ENCODE data around the gene CCT3. TPM values are rescaled to one million over a fixed set of nuclear protein-coding genes. Genes with fewer than 3 reads are reported as not detected.

The CCT3 gene
- total RNA-seq, 1 experiment from 2014 or later, result 619 TPM

DNA sequence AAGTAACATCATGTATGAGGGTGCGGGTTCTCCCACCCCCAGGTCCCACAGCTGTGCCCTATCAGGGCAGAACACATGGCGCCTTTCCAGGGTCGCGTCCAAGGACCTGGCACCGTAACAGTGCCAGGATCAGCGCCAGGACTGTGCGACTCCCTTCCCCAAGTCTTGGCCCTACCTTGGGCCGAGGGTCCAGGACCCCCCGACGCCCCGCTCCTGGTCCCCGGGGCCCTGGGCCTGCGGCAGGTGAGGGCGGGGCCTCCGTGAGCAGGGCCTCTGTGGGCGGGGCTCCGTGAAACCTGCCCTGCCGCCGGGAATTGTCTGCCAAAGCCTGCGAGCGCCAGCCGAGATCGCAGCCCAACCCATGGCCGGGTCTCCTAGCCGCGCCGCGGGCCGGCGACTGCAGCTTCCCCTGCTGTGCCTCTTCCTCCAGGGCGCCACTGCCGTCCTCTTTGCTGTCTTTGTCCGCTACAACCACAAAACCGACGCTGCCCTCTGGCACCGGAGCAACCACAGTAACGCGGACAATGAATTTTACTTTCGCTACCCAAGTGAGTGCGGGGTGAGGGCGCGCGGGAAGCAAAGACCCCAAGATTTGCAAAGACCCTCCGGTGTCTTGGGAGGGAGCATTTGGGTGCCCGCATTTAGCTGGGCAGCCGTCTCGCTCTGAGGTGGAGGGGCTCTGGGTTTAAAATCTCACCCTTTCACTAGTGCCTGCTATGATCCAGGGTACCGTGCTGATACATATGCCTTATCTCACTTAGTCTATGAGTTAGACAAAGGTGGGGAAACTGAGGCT, 31.0 kb upstream of the CCT3 start, which contains the start of gene RHBG:
Gene RHBG (plus strand): TSS at position 323 of the 796 bp plus-strand sequence. CDS start 39 bp downstream, at position 362.
- ChIA-PET RAD21 (ENCODE audit: low non-redundant PET in 1 of 2, low total read pairs in 2 of 2, uncharacterized antibody in 2 of 2, unreplicated experiment in 2 of 2) (no interaction called here), CTCF (no interaction called here), POLR2A (no interaction called here)
- Histone ChIP-seq H2AFZ (ENCODE audit: low read depth, low read length, poor library complexity, severe bottlenecking) (peak within 1 kb of the TSS; percentile 77), H3K36me3 (ENCODE audit: control insufficient read depth in 1 of 2, insufficient read depth in 2 of 2, low read length in 2 of 2) (no peaks in the 10 kb centered on the region), H3K4me2 (ENCODE audit: low read length) (peak within 1 kb of the TSS; percentile 83), H3K4me1 (ENCODE audit: control insufficient read depth in 1 of 2, insufficient read depth in 2 of 2, low read length in 2 of 2) (peaks cover 17 to 28% of the 10 kb centered on the region in 2 experiments), H3K27ac (ENCODE audit: low read depth, low read length) (peak within 1 kb of the TSS; percentile 57), H3K9me3 (ENCODE audit: control insufficient read depth in 1 of 2, insufficient read depth in 1 of 2, low read depth in 1 of 2, low read length in 2 of 2) (no peaks in the 10 kb centered on the region), H4K20me1 (ENCODE audit: insufficient read depth) (no peaks in the 10 kb centered on the region), H3K9me2 (ENCODE audit: insufficient read depth) (no peaks in the 10 kb centered on the region), H3K9ac (ENCODE audit: low read length) (peak within 1 kb of the TSS; percentile 74), H3K4me3 (replicated peaks in 1 of 2; ENCODE audit: low read depth in 1 of 2, low read length in 2 of 2) (peak within 1 kb of the TSS; percentile 64 to 66), H3K79me2 (ENCODE audit: insufficient read depth, low read length) (no peaks in the 10 kb centered on the region), H3K27me3 (ENCODE audit: insufficient read depth, low read length) (no peaks in the 10 kb centered on the region)
- peak; percentile 93 for ATAC-seq
- intact Hi-C loops (cut with micrococcal nuclease), result no loop called here
- TF ChIP-seq ZFX (IDR thresholded peaks at IDR 0.05) (peak; percentile 56), POLR2AphosphoS5 (IDR thresholded peaks at IDR 0.05; ENCODE audit: low read depth, low read length) (peak; percentile 91), RAD21 (IDR thresholded peaks at IDR 0.05; ENCODE audit: low read depth) (no peak), JUND (IDR thresholded peaks at IDR 0.05) (no peak), CBX3 (IDR thresholded peaks at IDR 0.05; ENCODE audit: low read depth) (no peak), EZH2phosphoT487 (IDR thresholded peaks at IDR 0.05; ENCODE audit: borderline replicate concordance) (no peak), SRF (IDR thresholded peaks at IDR 0.05; ENCODE audit: low read depth) (no peak), ZNF274 (IDR thresholded peaks at IDR 0.05; ENCODE audit: low read depth, low read length) (no peak), SP1 (IDR thresholded peaks at IDR 0.05; ENCODE audit: low read depth) (no peak), TCF7L2 (IDR thresholded peaks at IDR 0.05; ENCODE audit: borderline replicate concordance, extremely low read depth, insufficient read depth, insufficient read length) (no peak), SIN3A (IDR thresholded peaks at IDR 0.05; ENCODE audit: low read depth) (peak; percentile 38; the same call in 1 of the 2 replicates), CEBPB (IDR thresholded peaks at IDR 0.05; ENCODE audit: low read depth) (no peak), EGR1 (IDR thresholded peaks at IDR 0.05; ENCODE audit: low read depth) (no peak), YY1 (IDR thresholded peaks at IDR 0.05; ENCODE audit: extremely low read depth, insufficient replicate concordance, low read depth, low read length) (peak; percentile 67)
- TF ChIP-seq, protein P1, sequence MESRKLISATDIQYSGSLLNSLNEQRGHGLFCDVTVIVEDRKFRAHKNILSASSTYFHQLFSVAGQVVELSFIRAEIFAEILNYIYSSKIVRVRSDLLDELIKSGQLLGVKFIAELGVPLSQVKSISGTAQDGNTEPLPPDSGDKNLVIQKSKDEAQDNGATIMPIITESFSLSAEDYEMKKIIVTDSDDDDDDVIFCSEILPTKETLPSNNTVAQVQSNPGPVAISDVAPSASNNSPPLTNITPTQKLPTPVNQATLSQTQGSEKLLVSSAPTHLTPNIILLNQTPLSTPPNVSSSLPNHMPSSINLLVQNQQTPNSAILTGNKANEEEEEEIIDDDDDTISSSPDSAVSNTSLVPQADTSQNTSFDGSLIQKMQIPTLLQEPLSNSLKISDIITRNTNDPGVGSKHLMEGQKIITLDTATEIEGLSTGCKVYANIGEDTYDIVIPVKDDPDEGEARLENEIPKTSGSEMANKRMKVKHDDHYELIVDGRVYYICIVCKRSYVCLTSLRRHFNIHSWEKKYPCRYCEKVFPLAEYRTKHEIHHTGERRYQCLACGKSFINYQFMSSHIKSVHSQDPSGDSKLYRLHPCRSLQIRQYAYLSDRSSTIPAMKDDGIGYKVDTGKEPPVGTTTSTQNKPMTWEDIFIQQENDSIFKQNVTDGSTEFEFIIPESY (IDR thresholded peaks at IDR 0.05; ENCODE audit: extremely low read depth, insufficient replicate concordance, low read length), result no peak
- TF ChIP-seq, protein P2, sequence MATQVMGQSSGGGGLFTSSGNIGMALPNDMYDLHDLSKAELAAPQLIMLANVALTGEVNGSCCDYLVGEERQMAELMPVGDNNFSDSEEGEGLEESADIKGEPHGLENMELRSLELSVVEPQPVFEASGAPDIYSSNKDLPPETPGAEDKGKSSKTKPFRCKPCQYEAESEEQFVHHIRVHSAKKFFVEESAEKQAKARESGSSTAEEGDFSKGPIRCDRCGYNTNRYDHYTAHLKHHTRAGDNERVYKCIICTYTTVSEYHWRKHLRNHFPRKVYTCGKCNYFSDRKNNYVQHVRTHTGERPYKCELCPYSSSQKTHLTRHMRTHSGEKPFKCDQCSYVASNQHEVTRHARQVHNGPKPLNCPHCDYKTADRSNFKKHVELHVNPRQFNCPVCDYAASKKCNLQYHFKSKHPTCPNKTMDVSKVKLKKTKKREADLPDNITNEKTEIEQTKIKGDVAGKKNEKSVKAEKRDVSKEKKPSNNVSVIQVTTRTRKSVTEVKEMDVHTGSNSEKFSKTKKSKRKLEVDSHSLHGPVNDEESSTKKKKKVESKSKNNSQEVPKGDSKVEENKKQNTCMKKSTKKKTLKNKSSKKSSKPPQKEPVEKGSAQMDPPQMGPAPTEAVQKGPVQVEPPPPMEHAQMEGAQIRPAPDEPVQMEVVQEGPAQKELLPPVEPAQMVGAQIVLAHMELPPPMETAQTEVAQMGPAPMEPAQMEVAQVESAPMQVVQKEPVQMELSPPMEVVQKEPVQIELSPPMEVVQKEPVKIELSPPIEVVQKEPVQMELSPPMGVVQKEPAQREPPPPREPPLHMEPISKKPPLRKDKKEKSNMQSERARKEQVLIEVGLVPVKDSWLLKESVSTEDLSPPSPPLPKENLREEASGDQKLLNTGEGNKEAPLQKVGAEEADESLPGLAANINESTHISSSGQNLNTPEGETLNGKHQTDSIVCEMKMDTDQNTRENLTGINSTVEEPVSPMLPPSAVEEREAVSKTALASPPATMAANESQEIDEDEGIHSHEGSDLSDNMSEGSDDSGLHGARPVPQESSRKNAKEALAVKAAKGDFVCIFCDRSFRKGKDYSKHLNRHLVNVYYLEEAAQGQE (IDR thresholded peaks at IDR 0.05; ENCODE audit: low read depth), result no peak
- TF ChIP-seq, protein P3, sequence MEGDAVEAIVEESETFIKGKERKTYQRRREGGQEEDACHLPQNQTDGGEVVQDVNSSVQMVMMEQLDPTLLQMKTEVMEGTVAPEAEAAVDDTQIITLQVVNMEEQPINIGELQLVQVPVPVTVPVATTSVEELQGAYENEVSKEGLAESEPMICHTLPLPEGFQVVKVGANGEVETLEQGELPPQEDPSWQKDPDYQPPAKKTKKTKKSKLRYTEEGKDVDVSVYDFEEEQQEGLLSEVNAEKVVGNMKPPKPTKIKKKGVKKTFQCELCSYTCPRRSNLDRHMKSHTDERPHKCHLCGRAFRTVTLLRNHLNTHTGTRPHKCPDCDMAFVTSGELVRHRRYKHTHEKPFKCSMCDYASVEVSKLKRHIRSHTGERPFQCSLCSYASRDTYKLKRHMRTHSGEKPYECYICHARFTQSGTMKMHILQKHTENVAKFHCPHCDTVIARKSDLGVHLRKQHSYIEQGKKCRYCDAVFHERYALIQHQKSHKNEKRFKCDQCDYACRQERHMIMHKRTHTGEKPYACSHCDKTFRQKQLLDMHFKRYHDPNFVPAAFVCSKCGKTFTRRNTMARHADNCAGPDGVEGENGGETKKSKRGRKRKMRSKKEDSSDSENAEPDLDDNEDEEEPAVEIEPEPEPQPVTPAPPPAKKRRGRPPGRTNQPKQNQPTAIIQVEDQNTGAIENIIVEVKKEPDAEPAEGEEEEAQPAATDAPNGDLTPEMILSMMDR (IDR thresholded peaks at IDR 0.05 in 2 of 3, conservative IDR thresholded peaks at IDR 0.05 in 1 of 3; ENCODE audit: borderline replicate concordance in 1 of 3, insufficient read depth in 1 of 3, low read depth in 2 of 3, low read length in 2 of 3), result no peak
- TSS peak; percentile 60 for BruUV-seq (replicated peaks)
- no peak for DNase-seq (ENCODE audit: low read depth, low spot score)

All from HCT116 (cell line).